ENCODE measurements around the gene TAF13. TPM values are rescaled to one million over a fixed set of nuclear protein-coding genes. Genes with fewer than 3 reads are reported as not detected.
"Not testable (repeated sequence)": the region's sequence is repeated elsewhere in the genome, so short reads cannot be mapped to it uniquely, and the experiment has no call there.

TAF13 gene
- total RNA-seq, 2 donors from 2014 or later: 25.9 to 29.4 TPM

DNA sequence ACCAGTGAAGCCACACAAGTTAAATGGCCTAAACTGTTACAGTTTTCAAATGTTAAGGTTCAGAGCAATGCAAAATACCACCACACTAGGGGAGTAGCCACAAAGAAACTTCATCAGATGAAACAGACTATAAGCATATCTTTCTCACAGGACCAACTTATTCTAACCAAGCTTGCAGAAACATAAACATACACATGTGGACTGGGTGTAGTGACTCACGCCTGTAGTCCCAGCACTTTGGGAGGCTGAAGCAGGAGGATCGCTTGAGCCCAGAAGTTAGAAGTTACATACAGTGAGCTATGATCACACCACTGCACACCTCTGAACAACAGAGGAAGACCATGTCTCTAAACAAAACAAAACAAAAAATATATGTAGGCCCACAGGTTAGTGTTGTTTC is 51.2 kb downstream of the TAF13 start:
- Mint-ChIP-seq H3K9me3 (no peaks in the 10 kb centered on the region), H3K4me1 (ENCODE audit: low read depth) (no peaks in the 10 kb centered on the region), H3K4me3 (no peak overlapping the region), H3K27ac (no peak overlapping the region), H3K27me3 (ENCODE audit: low read depth) (no peaks in the 10 kb centered on the region), H3K36me3 (ENCODE audit: insufficient read depth in 2 of 2) (peaks cover 0 to 1% of the 10 kb centered on the region in 2 donors)
- ATAC-seq (replicated peaks in 1 of 2): no peak
- no peak for DNase-seq

DNA sequence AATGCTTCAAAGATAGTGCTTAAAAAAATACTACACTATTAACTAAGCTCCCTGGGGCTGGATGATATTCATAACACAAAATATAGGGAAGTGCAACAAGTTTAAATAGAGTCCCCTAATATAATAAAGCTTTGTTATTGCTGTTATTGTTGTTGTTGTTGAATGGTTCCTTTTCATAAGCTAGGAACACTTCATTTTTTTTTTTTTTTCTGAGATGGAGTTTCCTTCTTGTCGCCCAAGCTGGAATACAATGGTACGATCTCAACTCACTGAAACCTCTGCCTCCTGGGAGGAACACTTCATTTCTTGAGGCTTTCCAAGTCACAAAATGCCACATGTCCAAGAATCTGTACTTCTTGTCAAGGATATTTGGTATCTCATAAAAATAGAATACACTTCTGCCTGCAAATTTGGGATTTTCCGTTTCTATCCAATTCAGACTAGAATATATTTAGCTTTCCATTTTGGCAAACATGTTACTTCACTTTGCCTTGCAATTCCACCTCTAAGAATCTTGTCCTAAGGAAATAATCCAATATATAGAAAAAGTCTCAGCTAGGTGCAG is 55.0 kb downstream of the TAF13 start:
- ATAC-seq (replicated peaks in 1 of 2): no peak
- H3K27me3 Mint-ChIP-seq (ENCODE audit: low read depth): no peaks in the 10 kb centered on the region
- no peak overlapping the region for H3K27ac Mint-ChIP-seq
- H3K9me3 Mint-ChIP-seq: no peaks in the 10 kb centered on the region
- peaks cover 3 to 6% of the 10 kb centered on the region in 2 donors for H3K36me3 Mint-ChIP-seq (ENCODE audit: insufficient read depth in 2 of 2)
- no peaks in the 10 kb centered on the region for H3K4me1 Mint-ChIP-seq (ENCODE audit: low read depth)
- no peak overlapping the region for H3K4me3 Mint-ChIP-seq
- no peak for DNase-seq

- H3K4me3 Mint-ChIP-seq; DNase-seq; H3K9me3 Mint-ChIP-seq; H3K27me3 Mint-ChIP-seq (ENCODE audit: low read depth); H3K27ac Mint-ChIP-seq; H3K4me1 Mint-ChIP-seq (ENCODE audit: low read depth); ATAC-seq (replicated peaks in 1 of 2); H3K36me3 Mint-ChIP-seq (ENCODE audit: insufficient read depth in 2 of 2): not testable (repeated sequence)
These were observed 58.1 kb downstream of the TAF13 start for GRCh38 chr1:109017719-109018118.

DNA sequence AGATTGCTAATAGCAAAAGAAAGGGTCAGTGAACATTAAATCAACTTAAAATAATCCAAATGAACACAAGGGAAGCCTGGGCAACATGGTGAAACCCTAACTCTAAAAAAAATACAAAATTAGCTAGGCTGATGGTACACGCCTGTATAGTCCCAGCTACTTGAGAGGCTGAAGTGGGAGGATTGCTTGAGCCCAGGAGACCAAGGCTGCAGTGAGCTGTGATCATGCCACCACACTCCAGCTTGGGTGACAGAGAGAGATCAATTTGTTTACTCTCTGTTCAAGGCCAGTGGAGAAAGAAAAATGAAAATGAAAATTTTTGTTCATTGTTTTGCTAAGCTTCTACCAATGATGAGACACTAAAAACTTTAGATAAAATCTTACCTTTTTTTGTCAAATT is 58.7 kb downstream of the TAF13 start:
- Mint-ChIP-seq H3K36me3 (ENCODE audit: insufficient read depth in 2 of 2) (peaks cover 3 to 8% of the 10 kb centered on the region in 2 donors), H3K4me3 (no peak overlapping the region), H3K4me1 (ENCODE audit: low read depth) (no peaks in the 10 kb centered on the region), H3K27me3 (ENCODE audit: low read depth) (no peaks in the 10 kb centered on the region), H3K27ac (no peak overlapping the region), H3K9me3 (no peaks in the 10 kb centered on the region)
- DNase-seq (no peak), ATAC-seq (replicated peaks in 1 of 2) (no peak)

Other genes with a start within 250 kb of the TAF13 start
- gene AKNAD1, start 218.9 kb downstream of the TAF13 start, total RNA-seq: not detected
- gene GPSM2, start 199.0 kb downstream of the TAF13 start, total RNA-seq: 10 to 100 TPM; 15.1 to 16.7 TPM
- gene CLCC1, start 112.5 kb downstream of the TAF13 start, total RNA-seq: 10 to 100 TPM; 17.6 to 19.7 TPM
- gene WDR47, start 33.9 kb downstream of the TAF13 start, total RNA-seq: 1 to 10 TPM; 7.5 to 9.5 TPM
- gene TMEM167B, start 14.8 kb upstream of the TAF13 start, total RNA-seq: 10 to 100 TPM; 50.2 to 57.1 TPM
- 10 to 100 TPM in 1 of 2 donors, 1 to 10 TPM in 1; 9.4 to 10.2 TPM for gene ELAPOR1, start 38.1 kb upstream of the TAF13 start, total RNA-seq
- 100 to 1,000 TPM; 413 to 456 TPM for gene SARS1, start 137.9 kb upstream of the TAF13 start, total RNA-seq
- 1 to 10 TPM; 2.5 to 3.1 TPM for gene CELSR2, start 173.5 kb upstream of the TAF13 start, total RNA-seq
- 10 to 100 TPM; 17.5 to 18.3 TPM for gene PSRC1, start 207.1 kb upstream of the TAF13 start, total RNA-seq
- not detected for gene MYBPHL, start 231.0 kb upstream of the TAF13 start, total RNA-seq